ENCODE results near the gene BRIP1.
"Not testable (repeated sequence)": the region's sequence is repeated elsewhere in the genome, so short reads cannot be mapped to it uniquely, and the experiment has no call there.

BRIP1 gene

GRCh38 chr17:61826866-61827265 lies 36.5 kb downstream of the BRIP1 start:
- not testable (repeated sequence) for H3K36me3 ChIP-seq (ENCODE audit: control insufficient read depth, insufficient read depth, low read length, severe bottlenecking); DNase-seq (ENCODE audit: low read depth)

GRCh38 chr17:61826198-61826597 lies 37.1 kb downstream of the BRIP1 start:
- not testable (repeated sequence) for H3K36me3 ChIP-seq (ENCODE audit: control insufficient read depth, insufficient read depth, low read length, severe bottlenecking); H3K27me3 ChIP-seq (replicated peaks; ENCODE audit: control insufficient read depth, insufficient read depth, low read length); DNase-seq (ENCODE audit: low read depth); H3K4me1 ChIP-seq (ENCODE audit: control insufficient read depth, insufficient read depth, low read length); H3K9ac ChIP-seq (ENCODE audit: low read length); H3K9me3 ChIP-seq (ENCODE audit: control insufficient read depth, low read length); H3K4me3 ChIP-seq (ENCODE audit: low read length)

More at GRCh38 chr17:61826866-61827265, 36.5 kb downstream of the BRIP1 start:
- H3K4me3 ChIP-seq (ENCODE audit: low read length); H3K27me3 ChIP-seq (replicated peaks; ENCODE audit: control insufficient read depth, insufficient read depth, low read length); H3K9me3 ChIP-seq (ENCODE audit: control insufficient read depth, low read length); H3K9ac ChIP-seq (ENCODE audit: low read length); H3K4me1 ChIP-seq (ENCODE audit: control insufficient read depth, insufficient read depth, low read length): not testable (repeated sequence)

GRCh38 chr17:61825448-61826137 lies 37.7 kb downstream of the BRIP1 start:
- DNase-seq (ENCODE audit: low read depth) = no peak
- no peaks in the 10 kb centered on the region for H3K36me3 ChIP-seq (ENCODE audit: control insufficient read depth, insufficient read depth, low read length, severe bottlenecking)
- no peaks in the 10 kb centered on the region for H3K4me1 ChIP-seq (ENCODE audit: control insufficient read depth, insufficient read depth, low read length)
- H3K9ac ChIP-seq (ENCODE audit: low read length) = no peak overlapping the region
- H3K4me3 ChIP-seq (ENCODE audit: low read length) = no peak overlapping the region
- no peaks in the 10 kb centered on the region for H3K27me3 ChIP-seq (replicated peaks; ENCODE audit: control insufficient read depth, insufficient read depth, low read length)
- H3K9me3 ChIP-seq (ENCODE audit: control insufficient read depth, low read length) = peaks cover 4% of the 10 kb centered on the region

GRCh38 chr17:61822326-61823285 lies 40.7 kb downstream of the BRIP1 start:
- DNase-seq (ENCODE audit: low read depth) = no peak
- Histone ChIP-seq H3K9me3 (ENCODE audit: control insufficient read depth, low read length) (peaks cover 4% of the 10 kb centered on the region), H3K4me1 (ENCODE audit: control insufficient read depth, insufficient read depth, low read length) (no peaks in the 10 kb centered on the region), H3K27me3 (replicated peaks; ENCODE audit: control insufficient read depth, insufficient read depth, low read length) (no peaks in the 10 kb centered on the region), H3K9ac (ENCODE audit: low read length) (no peak overlapping the region), H3K4me3 (ENCODE audit: low read length) (no peak overlapping the region), H3K36me3 (ENCODE audit: control insufficient read depth, insufficient read depth, low read length, severe bottlenecking) (no peaks in the 10 kb centered on the region)

- H3K36me3 ChIP-seq (ENCODE audit: control insufficient read depth, insufficient read depth, low read length, severe bottlenecking) = no peaks in the 10 kb centered on the region
- DNase-seq (ENCODE audit: low read depth) = no peak
- no peak overlapping the region for H3K4me3 ChIP-seq (ENCODE audit: low read length)
- peaks cover 4% of the 10 kb centered on the region for H3K9me3 ChIP-seq (ENCODE audit: control insufficient read depth, low read length)
- H3K9ac ChIP-seq (ENCODE audit: low read length) = no peak overlapping the region
- H3K27me3 ChIP-seq (replicated peaks; ENCODE audit: control insufficient read depth, insufficient read depth, low read length) = no peaks in the 10 kb centered on the region
- no peaks in the 10 kb centered on the region for H3K4me1 ChIP-seq (ENCODE audit: control insufficient read depth, insufficient read depth, low read length)
Observed at GRCh38 chr17:61821655-61822054, 41.7 kb downstream of the BRIP1 start.

- not testable (repeated sequence) for H3K27me3 ChIP-seq (replicated peaks; ENCODE audit: control insufficient read depth, insufficient read depth, low read length); H3K4me1 ChIP-seq (ENCODE audit: control insufficient read depth, insufficient read depth, low read length); H3K4me3 ChIP-seq (ENCODE audit: low read length); DNase-seq (ENCODE audit: low read depth); H3K9me3 ChIP-seq (ENCODE audit: control insufficient read depth, low read length); H3K9ac ChIP-seq (ENCODE audit: low read length); H3K36me3 ChIP-seq (ENCODE audit: control insufficient read depth, insufficient read depth, low read length, severe bottlenecking)
Observed at GRCh38 chr17:61819265-61819664, 44.1 kb downstream of the BRIP1 start.

GRCh38 chr17:61818225-61818624 lies 45.1 kb downstream of the BRIP1 start:
- Histone ChIP-seq H3K27me3 (replicated peaks; ENCODE audit: control insufficient read depth, insufficient read depth, low read length) (no peaks in the 10 kb centered on the region), H3K4me1 (ENCODE audit: control insufficient read depth, insufficient read depth, low read length) (no peaks in the 10 kb centered on the region), H3K9ac (ENCODE audit: low read length) (no peak overlapping the region), H3K4me3 (ENCODE audit: low read length) (no peak overlapping the region), H3K36me3 (ENCODE audit: control insufficient read depth, insufficient read depth, low read length, severe bottlenecking) (no peaks in the 10 kb centered on the region), H3K9me3 (ENCODE audit: control insufficient read depth, low read length) (peaks cover 4% of the 10 kb centered on the region)
- DNase-seq (ENCODE audit: low read depth) = no peak

- no peak overlapping the region for H3K9ac ChIP-seq (ENCODE audit: low read length)
- H3K27me3 ChIP-seq (replicated peaks; ENCODE audit: control insufficient read depth, insufficient read depth, low read length) = no peaks in the 10 kb centered on the region
- H3K4me1 ChIP-seq (ENCODE audit: control insufficient read depth, insufficient read depth, low read length) = no peaks in the 10 kb centered on the region
- H3K4me3 ChIP-seq (ENCODE audit: low read length) = no peak overlapping the region
- no peak for DNase-seq (ENCODE audit: low read depth)
- no peaks in the 10 kb centered on the region for H3K36me3 ChIP-seq (ENCODE audit: control insufficient read depth, insufficient read depth, low read length, severe bottlenecking)
- peaks cover 4% of the 10 kb centered on the region for H3K9me3 ChIP-seq (ENCODE audit: control insufficient read depth, low read length)
Observed at GRCh38 chr17:61817452-61817851, 45.9 kb downstream of the BRIP1 start.

- Histone ChIP-seq H3K9ac (ENCODE audit: low read length) (no peak overlapping the region), H3K36me3 (ENCODE audit: control insufficient read depth, insufficient read depth, low read length, severe bottlenecking) (no peaks in the 10 kb centered on the region), H3K27me3 (replicated peaks; ENCODE audit: control insufficient read depth, insufficient read depth, low read length) (no peaks in the 10 kb centered on the region), H3K4me1 (ENCODE audit: control insufficient read depth, insufficient read depth, low read length) (no peaks in the 10 kb centered on the region), H3K9me3 (ENCODE audit: control insufficient read depth, low read length) (peaks cover 4% of the 10 kb centered on the region), H3K4me3 (ENCODE audit: low read length) (no peak overlapping the region)
- DNase-seq (ENCODE audit: low read depth) = peak; percentile 23
Observed at GRCh38 chr17:61816538-61816937, 46.8 kb downstream of the BRIP1 start.

GRCh38 chr17:61815863-61816503 lies 47.3 kb downstream of the BRIP1 start:
- Histone ChIP-seq H3K4me3 (ENCODE audit: low read length) (no peak overlapping the region), H3K27me3 (replicated peaks; ENCODE audit: control insufficient read depth, insufficient read depth, low read length) (no peaks in the 10 kb centered on the region), H3K9ac (ENCODE audit: low read length) (no peak overlapping the region), H3K36me3 (ENCODE audit: control insufficient read depth, insufficient read depth, low read length, severe bottlenecking) (no peaks in the 10 kb centered on the region), H3K4me1 (ENCODE audit: control insufficient read depth, insufficient read depth, low read length) (no peaks in the 10 kb centered on the region), H3K9me3 (ENCODE audit: control insufficient read depth, low read length) (peaks cover 2% of the 10 kb centered on the region)
- no peak for DNase-seq (ENCODE audit: low read depth)

- Histone ChIP-seq H3K4me1 (ENCODE audit: control insufficient read depth, insufficient read depth, low read length) (peaks cover 5% of the 10 kb centered on the region), H3K27me3 (replicated peaks; ENCODE audit: control insufficient read depth, insufficient read depth, low read length) (no peaks in the 10 kb centered on the region), H3K9ac (ENCODE audit: low read length) (no peak overlapping the region), H3K9me3 (ENCODE audit: control insufficient read depth, low read length) (no peaks in the 10 kb centered on the region), H3K36me3 (ENCODE audit: control insufficient read depth, insufficient read depth, low read length, severe bottlenecking) (no peaks in the 10 kb centered on the region), H3K4me3 (ENCODE audit: low read length) (no peak overlapping the region)
- no peak for DNase-seq (ENCODE audit: low read depth)
Observed at GRCh38 chr17:61814485-61814884, 48.8 kb downstream of the BRIP1 start.
